Measurements from ENCODE around the gene EPHB1. TPM values are rescaled to one million over a fixed set of nuclear protein-coding genes. Genes with fewer than 3 reads are reported as not detected.

EPHB1 gene
- total and polyA plus RNA-seq, 2 donors (not counting 3 experiments of a cell fraction or from before 2014, with no cell fraction given): 1.3 to 5.2 TPM

GRCh38 chr3:135075157-135075556 is 280.1 kb downstream of the EPHB1 start:
- Histone ChIP-seq H3K27ac (ENCODE audit: insufficient read depth, low read depth, low read length) (no peak overlapping the region), H3K9me3 (replicated peaks; ENCODE audit: control insufficient read depth, insufficient read depth, low read length) (no peaks in the 10 kb centered on the region), H3K36me3 (ENCODE audit: control insufficient read depth in 2 of 2, extremely low read depth in 1 of 2, insufficient read depth in 2 of 2, low read length in 2 of 2) (no peaks in the 10 kb centered on the region), H4K20me1 (replicated peaks; ENCODE audit: control insufficient read depth, extremely low read depth, insufficient read depth, low read length) (no peaks in the 10 kb centered on the region), H3K9me1 (replicated peaks; ENCODE audit: control insufficient read depth, extremely low read depth, insufficient read depth, low read length) (no peaks in the 10 kb centered on the region), H3K4me3 (replicated peaks in 1 of 3; ENCODE audit: insufficient read depth in 1 of 3, low read depth in 1 of 3, low read length in 3 of 3) (no peak overlapping the region), H3K9ac (replicated peaks; ENCODE audit: extremely low read depth, insufficient read depth, low read length) (no peak overlapping the region), H3K79me2 (ENCODE audit: control insufficient read depth, insufficient read depth, low read length) (no peaks in the 10 kb centered on the region), H3K4me2 (ENCODE audit: insufficient read depth, low read length) (no peak overlapping the region), H3K4me1 (ENCODE audit: control insufficient read depth, extremely low read depth, insufficient read depth, low read length) (no peaks in the 10 kb centered on the region), H3K27me3 (ENCODE audit: control insufficient read depth in 2 of 2, insufficient read depth in 2 of 2, low read length in 2 of 2) (no peaks in the 10 kb centered on the region), H2AFZ (ENCODE audit: low read depth, low read length) (no peak overlapping the region)
- no TSS peak for BruUV-seq (replicated peaks)
- TF ChIP-seq POLR2A (IDR thresholded peaks at IDR 0.05; ENCODE audit: low read depth, low read length) (no peak), JUN (IDR thresholded peaks at IDR 0.05; ENCODE audit: borderline replicate concordance, insufficient read depth, insufficient read length, low read depth) (no peak)
- ChIA-PET CTCF (no interaction called here), POLR2A (no interaction called here)
- intact Hi-C loops (cut with micrococcal nuclease): no loop called here
- DNase-seq (ENCODE audit: low read depth, low spot score) (no peak), FAIRE-seq (no peak)
- dilution Hi-C loops (cut with MboI; ENCODE audit: extremely low pct_ligation_motif_present, low sequenced_read_pairs): no loop called here

DNA sequence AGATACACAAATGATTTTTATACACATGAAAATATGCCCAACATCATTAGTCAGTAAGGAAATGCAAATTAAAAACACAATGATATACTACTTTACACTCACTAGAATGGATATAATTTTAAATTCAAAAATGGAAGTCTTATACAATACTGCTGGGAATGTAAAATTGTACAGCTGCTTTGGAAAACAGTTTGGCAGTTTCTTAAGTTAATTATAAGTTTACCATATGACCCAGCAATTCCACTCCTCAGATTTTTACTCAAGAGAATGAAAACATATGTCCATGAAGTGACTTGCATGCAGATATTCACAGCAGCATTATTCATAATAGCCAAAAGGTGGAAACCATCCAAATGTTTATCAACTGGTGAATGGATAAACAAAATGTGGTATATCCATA is 281.3 kb downstream of the EPHB1 start:
- TF ChIP-seq POLR2A (IDR thresholded peaks at IDR 0.05; ENCODE audit: low read depth, low read length): no peak
- TF ChIP-seq, protein P1, sequence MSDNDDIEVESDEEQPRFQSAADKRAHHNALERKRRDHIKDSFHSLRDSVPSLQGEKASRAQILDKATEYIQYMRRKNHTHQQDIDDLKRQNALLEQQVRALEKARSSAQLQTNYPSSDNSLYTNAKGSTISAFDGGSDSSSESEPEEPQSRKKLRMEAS (IDR thresholded peaks at IDR 0.05; ENCODE audit: insufficient read depth, insufficient read length): no peak
- no peak for TF ChIP-seq FOS (IDR thresholded peaks at IDR 0.05; ENCODE audit: borderline replicate concordance, insufficient read depth, low read length)
- TF ChIP-seq, protein P2, sequence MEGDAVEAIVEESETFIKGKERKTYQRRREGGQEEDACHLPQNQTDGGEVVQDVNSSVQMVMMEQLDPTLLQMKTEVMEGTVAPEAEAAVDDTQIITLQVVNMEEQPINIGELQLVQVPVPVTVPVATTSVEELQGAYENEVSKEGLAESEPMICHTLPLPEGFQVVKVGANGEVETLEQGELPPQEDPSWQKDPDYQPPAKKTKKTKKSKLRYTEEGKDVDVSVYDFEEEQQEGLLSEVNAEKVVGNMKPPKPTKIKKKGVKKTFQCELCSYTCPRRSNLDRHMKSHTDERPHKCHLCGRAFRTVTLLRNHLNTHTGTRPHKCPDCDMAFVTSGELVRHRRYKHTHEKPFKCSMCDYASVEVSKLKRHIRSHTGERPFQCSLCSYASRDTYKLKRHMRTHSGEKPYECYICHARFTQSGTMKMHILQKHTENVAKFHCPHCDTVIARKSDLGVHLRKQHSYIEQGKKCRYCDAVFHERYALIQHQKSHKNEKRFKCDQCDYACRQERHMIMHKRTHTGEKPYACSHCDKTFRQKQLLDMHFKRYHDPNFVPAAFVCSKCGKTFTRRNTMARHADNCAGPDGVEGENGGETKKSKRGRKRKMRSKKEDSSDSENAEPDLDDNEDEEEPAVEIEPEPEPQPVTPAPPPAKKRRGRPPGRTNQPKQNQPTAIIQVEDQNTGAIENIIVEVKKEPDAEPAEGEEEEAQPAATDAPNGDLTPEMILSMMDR (IDR thresholded peaks at IDR 0.05; ENCODE audit: extremely low read depth in 1 of 2, insufficient read depth in 1 of 2, low read depth in 1 of 2, low read length in 2 of 2): no peak
- TF ChIP-seq EZH2 (IDR thresholded peaks at IDR 0.05; ENCODE audit: borderline replicate concordance, low read depth, low read length, severe bottlenecking): no peak
- no peak for TF ChIP-seq JUN (IDR thresholded peaks at IDR 0.05; ENCODE audit: borderline replicate concordance, insufficient read depth, insufficient read length, low read depth)
- no peak for TF ChIP-seq GATA2 (IDR thresholded peaks at IDR 0.05; ENCODE audit: insufficient read depth, insufficient read length, low read depth, low read length)
- no peak for TF ChIP-seq MYC (IDR thresholded peaks at IDR 0.05; ENCODE audit: low read depth, low read length)
- TF ChIP-seq POLR2AphosphoS5 (IDR thresholded peaks at IDR 0.05; ENCODE audit: insufficient read depth, low read depth, low read length): no peak
- dilution Hi-C loops (cut with MboI; ENCODE audit: extremely low pct_ligation_motif_present, low sequenced_read_pairs) (no loop called here), intact Hi-C loops (cut with micrococcal nuclease) (no loop called here)
- no peak overlapping the region for H2AFZ ChIP-seq (ENCODE audit: low read depth, low read length)
- H3K4me3 ChIP-seq (replicated peaks in 1 of 3; ENCODE audit: insufficient read depth in 1 of 3, low read depth in 1 of 3, low read length in 3 of 3): no peak overlapping the region
- no peak for DNase-seq (ENCODE audit: low read depth, low spot score)
- no peaks in the 10 kb centered on the region for H4K20me1 ChIP-seq (replicated peaks; ENCODE audit: control insufficient read depth, extremely low read depth, insufficient read depth, low read length)
- no peaks in the 10 kb centered on the region for H3K36me3 ChIP-seq (ENCODE audit: control insufficient read depth in 2 of 2, extremely low read depth in 1 of 2, insufficient read depth in 2 of 2, low read length in 2 of 2)
- no peak overlapping the region for H3K4me2 ChIP-seq (ENCODE audit: insufficient read depth, low read length)
- CTCF ChIA-PET: no interaction called here
- H3K27me3 ChIP-seq (ENCODE audit: control insufficient read depth in 2 of 2, insufficient read depth in 2 of 2, low read length in 2 of 2): no peaks in the 10 kb centered on the region
- H3K79me2 ChIP-seq (ENCODE audit: control insufficient read depth, insufficient read depth, low read length): no peaks in the 10 kb centered on the region
- H3K27ac ChIP-seq (ENCODE audit: insufficient read depth, low read depth, low read length): no peak overlapping the region
- POLR2A ChIA-PET: no interaction called here
- H3K9me1 ChIP-seq (replicated peaks; ENCODE audit: control insufficient read depth, extremely low read depth, insufficient read depth, low read length): no peaks in the 10 kb centered on the region
- no peaks in the 10 kb centered on the region for H3K4me1 ChIP-seq (ENCODE audit: control insufficient read depth, extremely low read depth, insufficient read depth, low read length)
- no peak for FAIRE-seq
- no peak overlapping the region for H3K9ac ChIP-seq (replicated peaks; ENCODE audit: extremely low read depth, insufficient read depth, low read length)
- no TSS peak for BruUV-seq (replicated peaks)
- no peaks in the 10 kb centered on the region for H3K9me3 ChIP-seq (replicated peaks; ENCODE audit: control insufficient read depth, insufficient read depth, low read length)
